Testis (tissue), 2 donors: Measurements from ENCODE around the gene IL1RL1.

ENCODE experiments used
- CTCF ChIP-seq, 3 experiments: fragments of 450-650 bp in 2 of 3; fragments of 200-600 bp in 1 of 3; sonication (generic) in 1 of 3; IDR thresholded peaks; one replicate each; pipeline ENCODE4 v1.5.1; 2016 to 2019; ENCODE audit warnings: antibody characterized with exemption in 3 of 3, mild to moderate bottlenecking in 2 of 3, moderate library complexity in 1 of 3
- POLR2A ChIP-seq: fragments of 450-650 bp; IDR thresholded peaks from one replicate; pipeline ENCODE4 v1.6.1; 2017; ENCODE audit warnings: antibody characterized with exemption, mild to moderate bottlenecking, moderate library complexity

DNA sequence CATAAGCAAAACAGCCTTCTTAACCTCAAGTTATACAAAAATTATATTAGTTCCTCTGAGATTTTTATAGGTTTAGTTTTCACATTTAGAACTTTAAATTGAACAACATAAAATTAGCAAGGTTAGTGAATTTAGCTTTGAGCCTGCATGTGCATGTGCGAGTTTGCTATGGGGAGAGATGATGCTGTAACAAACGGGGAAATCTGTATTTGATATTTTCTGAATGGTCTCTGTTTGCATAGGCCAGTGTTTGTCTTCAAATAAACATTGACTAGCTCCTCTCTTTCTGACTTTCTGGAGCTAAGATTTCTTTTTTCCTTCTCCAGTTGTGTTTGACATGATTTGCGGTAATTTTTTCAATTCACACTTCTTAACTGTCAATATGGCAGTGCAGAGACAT lies 80.7 kb downstream of the IL1RL1 start:
- TF ChIP-seq CTCF (IDR thresholded peaks at IDR 0.05) (no peak), POLR2A (no peak)
